ENCODE data around the gene DNAH5.

DNA sequence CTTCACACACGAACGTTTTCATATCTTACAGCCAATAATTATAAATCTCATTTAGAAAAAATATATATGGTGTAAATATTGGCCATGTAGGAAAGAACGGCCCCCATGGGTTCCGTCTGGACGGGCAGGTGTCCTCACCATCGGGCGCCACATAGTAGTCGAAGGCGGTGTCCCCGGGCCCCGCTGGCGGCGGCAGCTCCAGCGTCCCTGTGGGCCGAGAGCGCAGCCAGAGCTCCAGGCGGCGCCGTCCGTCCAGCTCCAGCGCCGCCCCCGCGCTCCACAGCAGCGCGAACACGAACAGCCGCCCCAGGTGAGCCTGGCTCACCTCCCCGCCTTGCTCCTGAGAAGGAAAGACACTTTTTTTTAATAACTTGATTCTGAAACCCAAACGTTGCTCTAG, 134.6 kb downstream of the DNAH5 start:
- TF ChIP-seq POLR2A (IDR thresholded peaks at IDR 0.05; ENCODE audit: low read length) (no peak), GATA1 (IDR thresholded peaks at IDR 0.05; ENCODE audit: low read depth, low read length) (no peak)

All from erythroblast (primary cell).